Measurements from ENCODE around the gene RALB.

RALB gene

DNA sequence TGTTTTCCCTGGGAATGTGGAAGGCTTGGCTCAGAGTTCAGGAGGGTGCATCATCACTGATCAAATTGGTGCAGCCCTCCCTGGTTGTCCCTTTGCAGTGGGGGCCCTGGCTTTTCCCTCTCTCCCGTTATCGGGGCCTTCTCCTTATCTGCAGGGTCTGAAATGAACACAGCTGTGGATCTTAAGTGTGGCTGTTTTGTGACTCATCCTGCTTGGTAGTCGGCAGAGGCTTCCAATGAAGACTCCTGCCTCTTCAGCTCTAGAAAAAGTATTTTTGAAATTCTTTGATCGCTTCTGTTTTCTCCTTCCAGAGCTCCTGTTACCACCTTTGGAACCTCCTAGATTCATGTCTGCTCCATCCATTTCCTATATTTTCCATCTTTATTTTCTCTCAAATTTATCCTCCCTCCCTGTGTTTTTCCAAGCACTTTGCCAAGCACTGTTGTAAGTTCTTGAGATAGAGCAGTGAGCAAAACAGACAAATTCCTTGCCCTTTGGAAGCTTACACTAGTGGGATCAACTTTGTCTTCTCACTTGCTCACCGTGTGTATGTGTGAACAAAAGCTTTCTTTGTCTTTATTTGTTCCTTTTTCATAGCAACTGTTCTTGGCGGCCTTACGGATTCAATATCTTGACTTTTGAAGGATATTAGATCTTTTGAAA is 45.7 kb downstream of the RALB start:
- DNase-seq = no peak
- no peaks in the 10 kb centered on the region for H3K36me3 ChIP-seq
- no peaks in the 10 kb centered on the region for H3K9me3 ChIP-seq
- no peak for TF ChIP-seq CTCF (IDR thresholded peaks at IDR 0.05; ENCODE audit: low read depth, low read length)
- no peak overlapping the region for H3K4me3 ChIP-seq (ENCODE audit: low read depth, low read length)
- no peaks in the 10 kb centered on the region for H3K27me3 ChIP-seq
- H3K4me1 ChIP-seq = no peaks in the 10 kb centered on the region

GRCh38 chr2:120299004-120299403 is 46.4 kb downstream of the RALB start:
- TF ChIP-seq CTCF (IDR thresholded peaks at IDR 0.05; ENCODE audit: low read depth, low read length) = no peak
- no peak overlapping the region for H3K4me3 ChIP-seq (ENCODE audit: low read depth, low read length)
- H3K4me1 ChIP-seq = no peaks in the 10 kb centered on the region
- no peaks in the 10 kb centered on the region for H3K9me3 ChIP-seq
- H3K27me3 ChIP-seq = no peaks in the 10 kb centered on the region
- DNase-seq = no peak
- H3K36me3 ChIP-seq = no peaks in the 10 kb centered on the region

GRCh38 chr2:120299561-120299960 is 46.9 kb downstream of the RALB start:
- Histone ChIP-seq H3K36me3 (no peaks in the 10 kb centered on the region), H3K4me1 (no peaks in the 10 kb centered on the region), H3K4me3 (ENCODE audit: low read depth, low read length) (no peak overlapping the region), H3K27me3 (no peaks in the 10 kb centered on the region), H3K9me3 (no peaks in the 10 kb centered on the region)
- TF ChIP-seq CTCF (IDR thresholded peaks at IDR 0.05; ENCODE audit: low read depth, low read length) = no peak
- DNase-seq = no peak

- H3K36me3 ChIP-seq = no peaks in the 10 kb centered on the region
- no peak overlapping the region for H3K4me3 ChIP-seq (ENCODE audit: low read depth, low read length)
- no peak for DNase-seq
- H3K27me3 ChIP-seq = no peaks in the 10 kb centered on the region
- no peaks in the 10 kb centered on the region for H3K4me1 ChIP-seq
- no peaks in the 10 kb centered on the region for H3K9me3 ChIP-seq
- TF ChIP-seq CTCF (IDR thresholded peaks at IDR 0.05; ENCODE audit: low read depth, low read length) = no peak
Measured at GRCh38 chr2:120300385-120300784, 47.7 kb downstream of the RALB start.

GRCh38 chr2:120301284-120301683 is 48.6 kb downstream of the RALB start:
- Histone ChIP-seq H3K36me3 (no peaks in the 10 kb centered on the region), H3K9me3 (no peaks in the 10 kb centered on the region)

More at GRCh38 chr2:120301284-120301683, 48.6 kb downstream of the RALB start:
- Histone ChIP-seq H3K27me3 (no peaks in the 10 kb centered on the region), H3K4me1 (no peaks in the 10 kb centered on the region), H3K4me3 (ENCODE audit: low read depth, low read length) (no peak overlapping the region)
- no peak for DNase-seq
- no peak for TF ChIP-seq CTCF (IDR thresholded peaks at IDR 0.05; ENCODE audit: low read depth, low read length)

Measured in BE2C (cell line).